GM19035 (cell line): ENCODE results near the gene GNB1L.
"Not testable (repeated sequence)": the region's sequence is repeated elsewhere in the genome, so short reads cannot be mapped to it uniquely, and the experiment has no call there.

Source experiments
- ATAC-seq: cut with Tn5 transposase; IDR thresholded peaks from one replicate; pipeline ENCODE4 v1.9.1; 2021; ENCODE audit not compliant: unreplicated experiment

The GNB1L gene

GRCh38 chr22:19846620-19847344 is 7.9 kb downstream of the GNB1L start:
- ATAC-seq = no peak

GRCh38 chr22:19845054-19845722 is 9.5 kb downstream of the GNB1L start:
- no peak for ATAC-seq

GRCh38 chr22:19844377-19845053 is 10.2 kb downstream of the GNB1L start:
- ATAC-seq = no peak

- ATAC-seq = no peak
These were observed 10.8 kb downstream of the GNB1L start for GRCh38 chr22:19843857-19844376.

- no peak for ATAC-seq
These were observed 11.4 kb downstream of the GNB1L start for GRCh38 chr22:19843107-19843856.

GRCh38 chr22:19842393-19843106 is 12.1 kb downstream of the GNB1L start:
- no peak for ATAC-seq

- no peak for ATAC-seq
These were observed 12.9 kb downstream of the GNB1L start for GRCh38 chr22:19841641-19842392.

- ATAC-seq = no peak
These were observed 13.6 kb downstream of the GNB1L start for GRCh38 chr22:19840955-19841640.

GRCh38 chr22:19840059-19840458 is 14.6 kb downstream of the GNB1L start:
- ATAC-seq = no peak

- ATAC-seq = no peak
These were observed 16.8 kb downstream of the GNB1L start for GRCh38 chr22:19837915-19838314.

GRCh38 chr22:19836512-19836911 is 18.2 kb downstream of the GNB1L start:
- ATAC-seq = no peak

GRCh38 chr22:19834599-19834998 is 20.1 kb downstream of the GNB1L start:
- ATAC-seq = no peak

GRCh38 chr22:19833327-19833726 is 21.3 kb downstream of the GNB1L start:
- ATAC-seq = not testable (repeated sequence)

GRCh38 chr22:19832476-19833108 is 22.1 kb downstream of the GNB1L start:
- ATAC-seq = no peak

- ATAC-seq = not testable (repeated sequence)
These were observed 22.7 kb downstream of the GNB1L start for GRCh38 chr22:19831979-19832378.

GRCh38 chr22:19831016-19831415 is 23.7 kb downstream of the GNB1L start:
- ATAC-seq = no peak

GRCh38 chr22:19828035-19828401 is 26.7 kb downstream of the GNB1L start:
- ATAC-seq = no peak

GRCh38 chr22:19827341-19828034 is 27.2 kb downstream of the GNB1L start:
- ATAC-seq = no peak
